GM11168 (cell line): ENCODE data around the gene CACNA2D3.

Experiments
- in situ Hi-C: fragments of 300-500 bp; cut with MboI; formaldehyde crosslinking; loops from one replicate; pipeline ENCODE4 v1.12.0; 2022; ENCODE audit warnings: low sequenced_read_pairs; ENCODE audit not compliant: unreplicated experiment

CACNA2D3 gene

DNA sequence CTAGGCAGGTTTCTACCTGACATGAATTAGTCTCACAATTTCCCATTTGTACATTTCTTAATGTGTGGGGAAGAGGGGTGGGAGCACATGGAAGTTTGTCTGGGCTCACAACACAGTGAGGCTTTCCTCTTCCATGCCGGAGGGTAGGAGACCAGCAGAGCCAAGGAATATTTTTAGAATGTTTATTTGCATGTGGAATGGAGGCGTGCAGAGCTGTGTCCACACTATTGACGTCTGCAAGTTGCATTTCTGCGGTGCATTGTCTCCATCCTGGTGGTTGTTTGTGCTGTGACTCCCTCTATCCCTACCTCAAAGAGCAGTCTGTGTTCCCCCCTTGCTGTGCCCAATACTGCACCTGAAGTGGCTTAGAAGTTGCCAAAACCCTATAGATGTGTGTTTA is 908.6 kb downstream of the CACNA2D3 start:
- in situ Hi-C loops, result no loop called here

DNA sequence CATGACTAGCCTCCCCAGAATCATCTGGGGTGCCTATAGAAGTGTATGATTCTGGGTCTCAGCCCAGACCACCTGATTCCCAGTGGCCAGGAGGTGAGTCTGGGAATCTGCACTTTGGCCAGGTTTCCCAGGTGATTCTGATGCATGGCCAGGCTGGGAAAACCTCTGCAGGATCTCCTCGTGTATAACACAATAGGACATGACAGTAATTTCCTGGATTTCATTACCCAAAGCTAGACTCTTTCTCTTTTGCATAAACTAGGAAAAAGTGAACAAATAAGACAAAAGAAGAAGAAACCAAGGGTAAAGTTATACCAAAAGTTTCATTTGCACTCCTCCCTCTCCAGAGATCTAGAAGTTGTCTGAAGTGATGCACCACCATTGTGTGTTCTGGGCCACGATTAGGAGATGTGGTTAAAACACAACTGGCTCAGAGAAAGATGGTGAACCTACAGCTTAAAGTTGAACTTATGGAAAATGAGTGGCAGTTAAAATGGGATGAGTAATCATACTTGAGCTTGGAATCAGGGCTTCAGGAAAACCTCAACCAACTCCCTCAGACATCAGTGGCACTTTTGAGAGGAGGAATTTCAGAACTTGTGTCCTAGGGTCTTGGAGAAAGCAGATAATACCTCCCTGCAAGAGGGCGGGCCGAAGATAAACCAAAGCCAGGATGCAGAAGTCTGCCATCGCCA is 914.7 kb downstream of the CACNA2D3 start:
- in situ Hi-C loops, result no loop called here

DNA sequence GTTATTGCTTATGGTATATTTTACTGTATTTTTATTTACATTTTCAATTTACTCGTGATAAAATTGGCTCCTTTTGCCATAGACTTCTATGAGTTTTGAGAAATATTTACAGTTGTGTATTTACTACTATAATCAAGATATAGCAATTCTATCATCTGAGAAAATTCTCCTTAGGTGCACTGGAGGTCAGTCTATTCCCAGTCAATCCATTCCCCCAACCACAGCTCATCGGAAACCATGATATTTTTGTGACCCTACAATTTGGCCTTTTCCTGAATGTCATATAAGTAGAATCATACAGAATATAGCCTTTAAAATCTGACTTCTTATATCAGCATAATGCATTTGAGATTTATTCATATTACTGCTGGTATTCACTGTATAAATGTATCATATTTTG is 920.2 kb downstream of the CACNA2D3 start:
- in situ Hi-C loops, result no loop called here

DNA sequence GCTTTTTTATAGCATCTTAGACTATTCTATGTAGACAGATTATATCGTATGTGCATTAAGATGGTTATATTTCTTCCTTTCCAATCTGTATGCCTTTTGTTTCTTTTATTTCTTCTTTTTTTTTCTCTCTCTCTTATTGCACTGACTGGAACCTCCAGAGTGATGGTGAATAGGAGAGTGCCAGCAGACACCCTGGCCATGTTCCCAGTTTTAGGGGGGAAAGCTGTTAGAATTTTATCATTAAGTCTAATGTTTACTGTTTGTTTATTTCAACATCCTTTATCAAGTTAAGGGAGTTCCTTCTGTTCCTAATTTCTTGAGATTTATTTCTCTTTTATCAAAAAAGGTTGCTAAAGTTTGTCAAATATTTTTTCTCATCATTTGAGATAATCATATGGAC is 922.1 kb downstream of the CACNA2D3 start:
- in situ Hi-C loops, result no loop called here

DNA sequence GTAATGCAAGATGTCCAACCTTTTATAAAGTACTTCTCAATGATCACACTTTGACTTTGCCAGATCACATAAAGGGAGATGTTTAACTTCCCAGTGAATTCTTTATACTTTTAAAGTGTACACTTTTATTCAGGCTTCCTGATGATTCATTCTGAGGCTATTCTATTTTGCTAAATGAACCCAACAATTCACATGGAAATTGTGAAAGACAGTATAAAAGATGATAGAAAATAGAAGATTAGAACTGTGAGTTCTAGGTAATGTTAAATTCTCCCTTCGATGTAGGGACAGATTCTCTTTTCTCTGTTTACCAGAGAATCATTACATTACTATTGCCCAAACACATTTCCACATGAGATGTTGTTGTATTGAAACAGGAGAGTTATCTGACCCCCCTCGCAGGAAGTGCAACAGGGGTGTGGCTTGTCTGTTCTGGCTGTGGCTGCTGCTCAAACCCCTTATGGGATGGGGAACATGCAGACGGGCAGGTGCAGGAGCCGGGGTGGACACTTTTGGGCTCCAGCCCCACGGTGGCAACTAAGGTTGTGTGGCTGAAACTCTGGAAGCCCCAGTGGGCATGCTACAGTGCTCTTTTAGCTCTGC is 936.8 kb downstream of the CACNA2D3 start:
- in situ Hi-C loops, result no loop called here

DNA sequence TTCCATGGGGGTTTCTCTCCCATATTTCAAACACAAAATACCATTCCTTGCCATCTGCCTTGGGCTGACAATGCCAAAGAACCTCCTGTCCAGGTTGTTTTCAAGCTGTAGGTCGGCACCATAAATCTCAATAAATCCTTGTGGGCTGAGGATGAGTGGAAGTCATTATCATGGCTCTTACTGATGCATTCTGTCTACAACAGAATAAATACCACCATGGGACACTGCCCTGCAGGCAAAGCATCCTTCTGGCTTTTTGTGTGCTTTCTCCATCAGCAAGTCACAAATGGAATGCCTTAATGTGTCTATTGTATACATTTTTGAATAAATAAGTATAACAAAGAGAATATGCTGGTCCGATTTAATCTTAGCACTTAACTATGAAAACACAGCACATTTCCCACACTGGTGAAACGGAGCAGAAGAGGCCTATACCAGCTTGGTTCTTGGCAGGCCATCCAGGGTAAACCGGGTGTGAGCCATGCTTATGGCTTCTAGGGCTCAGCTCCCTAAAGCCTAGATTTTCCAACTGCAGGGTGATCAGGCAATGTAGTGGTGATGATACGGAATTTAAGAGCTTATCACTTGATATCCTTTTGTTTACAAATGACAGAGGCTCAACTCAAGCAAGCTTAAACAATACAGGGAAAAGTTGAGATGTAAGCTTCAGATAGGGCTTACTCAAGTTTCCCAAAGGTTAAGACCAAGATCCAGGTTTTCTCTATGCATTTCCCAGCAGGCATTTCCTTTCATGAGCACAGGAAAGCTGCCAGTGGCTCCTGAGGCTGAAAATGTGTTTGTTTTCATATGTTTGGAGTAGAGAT is 938.8 kb downstream of the CACNA2D3 start:
- in situ Hi-C loops, result no loop called here

DNA sequence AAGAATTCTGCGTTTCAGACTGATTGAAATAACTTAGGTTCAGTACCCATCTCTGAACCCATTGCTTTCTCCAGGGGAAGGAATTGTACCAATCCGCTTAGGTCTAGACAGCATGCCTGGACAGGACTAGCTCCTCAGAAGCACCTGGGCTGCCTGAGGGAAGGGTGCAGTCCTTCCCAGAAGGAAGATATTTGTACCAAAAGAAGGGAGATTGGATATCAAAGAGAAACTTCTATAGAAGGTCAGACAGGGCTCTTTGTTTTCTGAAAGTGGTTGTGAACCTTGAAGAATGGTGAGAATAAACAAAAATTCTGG is 939.3 kb downstream of the CACNA2D3 start:
- in situ Hi-C loops, result no loop called here

DNA sequence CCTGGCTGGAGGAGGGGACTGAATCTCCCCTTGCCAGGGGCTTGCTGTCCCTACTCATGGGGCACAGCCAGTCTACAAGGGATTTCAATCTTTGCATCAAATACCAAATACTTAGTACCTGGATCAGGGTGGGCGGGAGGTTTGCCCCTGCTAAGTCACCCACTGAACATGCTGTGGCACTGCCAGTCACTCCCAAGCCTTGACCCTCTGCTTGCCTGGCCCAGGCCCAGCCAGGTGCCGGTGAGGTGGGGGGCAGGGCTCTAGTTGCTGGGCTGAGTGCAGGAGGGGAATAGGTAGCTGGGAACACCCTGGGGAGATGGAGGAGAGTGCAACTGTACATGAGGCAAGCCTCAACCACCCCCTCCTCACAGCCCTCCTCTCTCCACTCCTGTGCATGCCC is 941.8 kb downstream of the CACNA2D3 start:
- in situ Hi-C loops, result no loop called here

DNA sequence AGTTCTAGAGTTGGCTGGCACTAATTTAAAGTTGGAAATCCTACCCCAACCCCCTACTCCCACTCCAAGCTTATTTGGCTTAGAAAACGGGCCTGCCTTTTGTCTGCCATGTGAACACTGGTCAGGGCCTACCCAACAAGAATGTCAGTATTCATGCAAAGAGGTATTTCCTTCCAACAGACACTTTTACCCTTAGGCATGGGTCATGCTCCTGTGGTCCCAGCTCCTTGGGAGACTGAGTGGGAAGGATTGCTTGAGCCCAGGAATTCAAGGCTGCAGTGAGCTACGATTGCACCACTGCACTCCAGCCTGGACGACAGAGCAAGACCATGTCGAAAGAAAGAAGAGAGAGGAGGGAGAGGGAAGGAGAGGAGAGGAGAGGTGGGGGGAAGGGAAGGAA is 943.0 kb downstream of the CACNA2D3 start:
- in situ Hi-C loops, result no loop called here

DNA sequence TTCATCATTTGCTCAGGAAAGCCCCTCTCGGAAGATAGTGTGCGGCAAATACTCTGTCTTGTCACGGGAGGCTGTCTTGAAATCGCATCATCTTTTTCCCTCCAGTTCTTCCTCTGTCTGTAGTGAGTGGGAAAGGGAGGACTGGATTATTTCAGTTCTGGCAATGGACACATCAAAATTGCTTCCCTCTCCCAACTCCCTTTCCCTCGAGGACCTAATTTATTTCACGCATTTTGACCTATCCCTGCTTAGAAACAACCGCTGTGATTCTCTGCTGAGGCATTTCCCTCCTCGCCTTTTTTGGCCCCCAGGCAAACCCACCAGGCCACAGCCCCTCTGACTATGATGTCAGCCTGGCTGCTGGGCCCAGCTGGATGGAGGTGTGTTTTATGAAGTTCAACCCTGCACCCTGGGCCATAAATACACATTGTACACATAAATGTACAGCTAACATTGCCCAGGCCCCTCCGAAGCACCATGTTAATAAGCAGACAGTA is 944.2 kb downstream of the CACNA2D3 start:
- in situ Hi-C loops, result no loop called here

DNA sequence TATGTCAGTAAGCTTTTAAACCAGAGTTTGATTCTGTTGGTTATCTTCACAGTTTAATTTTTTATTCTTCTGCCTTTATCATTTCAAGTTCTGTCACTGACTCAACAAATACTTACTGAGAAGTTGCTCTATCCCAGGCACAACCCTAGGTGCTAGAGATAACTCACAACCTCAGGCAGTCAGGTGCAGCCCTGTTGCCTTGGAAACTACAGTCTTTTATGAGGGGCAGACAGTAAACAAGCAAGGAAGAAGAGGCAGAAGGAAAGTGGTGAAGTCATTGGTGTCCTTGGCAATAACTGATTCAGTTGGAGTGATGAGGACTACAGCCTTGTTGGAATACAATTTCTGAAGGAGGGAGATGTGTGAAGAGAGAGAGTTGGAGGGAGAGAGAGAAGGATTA is 947.6 kb downstream of the CACNA2D3 start:
- in situ Hi-C loops, result no loop called here

DNA sequence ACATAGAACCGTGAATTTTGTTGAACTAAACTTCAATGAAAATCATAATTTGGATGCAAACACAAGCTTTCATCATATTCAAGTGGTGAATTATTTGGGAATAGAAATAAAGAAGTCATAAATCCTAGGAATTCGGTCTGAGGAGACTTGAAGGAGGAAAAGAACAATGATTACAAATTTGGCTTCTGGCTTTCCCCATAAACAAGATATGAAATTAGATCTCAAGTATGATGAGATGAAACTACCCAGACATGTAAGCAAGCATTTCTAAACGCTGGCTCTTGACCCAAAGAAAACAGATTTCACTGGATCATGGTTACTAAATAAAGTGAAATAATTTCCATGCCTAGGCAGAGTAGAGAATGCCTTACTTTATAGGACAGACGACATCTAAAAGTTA is 952.4 kb downstream of the CACNA2D3 start:
- in situ Hi-C loops, result no loop called here

DNA sequence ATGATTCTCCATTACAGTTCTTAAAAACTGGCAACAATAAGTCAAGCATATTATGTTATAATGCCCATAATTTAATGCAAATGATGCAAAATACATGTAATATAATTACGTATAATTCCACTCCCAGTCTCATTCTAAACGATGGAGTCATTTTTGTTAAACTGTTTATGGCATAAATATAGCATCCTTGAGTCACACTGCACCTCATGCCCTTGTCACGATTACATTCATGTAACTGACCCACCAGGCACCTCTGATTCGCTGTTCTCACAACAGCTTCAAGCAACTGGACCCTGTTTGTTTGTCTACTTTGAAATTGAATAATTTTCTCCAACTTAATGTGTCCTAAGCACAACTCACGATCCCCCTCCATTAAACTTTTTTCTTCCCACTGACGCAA is 953.5 kb downstream of the CACNA2D3 start:
- in situ Hi-C loops, result no loop called here

DNA sequence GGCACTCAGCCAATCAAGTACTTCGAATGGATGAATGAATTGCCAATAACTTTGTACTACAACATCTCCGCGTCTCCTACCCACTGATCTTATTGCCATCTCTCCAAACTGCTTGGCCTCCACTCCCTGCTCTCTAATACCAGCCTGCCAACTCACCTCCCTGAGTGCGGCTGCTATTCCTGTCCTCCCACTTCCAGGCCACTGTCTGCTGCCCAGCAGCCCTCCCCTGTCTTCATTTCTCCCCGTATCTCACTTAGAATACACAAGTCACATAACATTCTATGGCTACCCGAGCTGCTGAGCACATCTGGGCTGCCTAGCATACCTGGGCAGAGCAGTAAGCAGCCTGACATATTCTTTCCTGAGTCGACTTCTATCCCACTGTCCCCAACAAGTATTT is 955.4 kb downstream of the CACNA2D3 start:
- in situ Hi-C loops, result no loop called here

DNA sequence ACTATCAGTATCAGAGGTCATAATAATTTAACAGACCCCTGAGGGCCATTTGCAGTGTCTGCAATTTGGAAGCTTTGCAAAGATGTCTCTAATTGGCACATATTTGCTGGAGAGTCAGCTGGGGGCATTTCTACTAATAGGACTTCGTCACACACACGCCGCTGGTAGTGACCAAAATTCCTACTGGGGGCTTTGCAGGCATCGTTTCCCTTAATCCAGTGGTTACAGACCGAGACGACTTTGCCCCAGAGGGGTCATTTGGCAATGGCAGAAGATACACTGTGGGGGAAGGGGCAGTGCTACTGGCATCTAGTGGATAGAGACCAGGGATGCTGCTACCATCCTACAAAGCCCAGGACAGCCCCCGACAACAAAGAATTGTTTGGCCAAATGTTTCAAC is 956.5 kb downstream of the CACNA2D3 start:
- in situ Hi-C loops, result no loop called here

DNA sequence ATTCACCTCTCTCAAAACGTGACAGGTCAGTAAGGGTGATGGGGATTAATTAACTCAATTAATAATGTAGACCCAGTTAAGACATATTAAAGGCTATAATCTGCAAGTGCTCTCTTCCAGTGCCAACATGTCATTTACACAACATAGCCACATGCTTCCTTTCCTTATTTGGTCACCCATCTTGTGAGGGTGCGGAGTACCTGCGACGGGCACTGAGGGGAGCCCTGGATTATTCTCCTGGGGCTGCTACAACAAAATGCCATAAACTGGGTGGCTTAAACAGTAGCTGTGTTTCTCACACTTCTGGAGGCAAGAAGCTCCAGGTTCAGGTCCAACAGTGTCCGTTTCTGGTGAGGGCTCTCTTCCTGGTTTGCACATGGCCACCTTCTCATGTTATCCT is 962.9 kb downstream of the CACNA2D3 start:
- in situ Hi-C loops, result no loop called here

DNA sequence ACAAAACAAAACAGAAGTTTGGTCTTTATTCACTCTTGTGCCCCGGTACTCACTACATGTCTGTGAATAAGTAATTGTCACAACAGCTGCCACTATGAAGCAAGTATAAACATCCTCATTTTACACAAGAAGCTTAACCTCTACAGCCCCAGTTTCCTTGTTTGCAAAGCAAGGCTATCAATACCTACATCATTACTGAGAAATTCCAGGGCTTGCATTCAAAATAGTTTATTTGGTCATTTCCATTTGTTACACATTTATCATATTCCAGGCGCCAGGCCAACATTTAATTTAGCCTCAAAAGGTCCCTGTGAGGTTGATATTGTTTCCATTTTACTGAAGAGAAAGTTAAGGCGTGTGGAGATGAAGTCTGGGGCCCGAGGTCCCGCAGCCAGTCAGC is 966.9 kb downstream of the CACNA2D3 start:
- in situ Hi-C loops, result no loop called here

DNA sequence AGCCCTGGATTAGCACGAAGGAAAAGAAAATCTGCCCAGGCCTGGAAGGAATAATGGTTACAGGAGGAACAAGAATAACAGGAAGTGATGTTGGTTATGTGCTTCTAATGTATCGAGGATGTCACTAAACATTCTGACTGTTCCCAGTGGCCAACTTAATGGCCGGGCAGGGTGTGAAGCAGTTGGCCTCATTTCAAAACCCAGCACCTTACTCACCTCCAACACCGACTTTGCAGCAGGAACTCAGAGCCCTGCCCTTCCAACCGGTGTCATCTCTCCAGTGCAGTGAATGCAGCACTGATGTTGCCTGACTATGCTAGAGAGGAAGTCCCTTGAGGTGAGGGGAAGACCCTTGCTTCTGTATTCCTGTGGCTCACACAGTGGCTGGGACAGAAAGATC is 967.9 kb downstream of the CACNA2D3 start:
- in situ Hi-C loops, result no loop called here

DNA sequence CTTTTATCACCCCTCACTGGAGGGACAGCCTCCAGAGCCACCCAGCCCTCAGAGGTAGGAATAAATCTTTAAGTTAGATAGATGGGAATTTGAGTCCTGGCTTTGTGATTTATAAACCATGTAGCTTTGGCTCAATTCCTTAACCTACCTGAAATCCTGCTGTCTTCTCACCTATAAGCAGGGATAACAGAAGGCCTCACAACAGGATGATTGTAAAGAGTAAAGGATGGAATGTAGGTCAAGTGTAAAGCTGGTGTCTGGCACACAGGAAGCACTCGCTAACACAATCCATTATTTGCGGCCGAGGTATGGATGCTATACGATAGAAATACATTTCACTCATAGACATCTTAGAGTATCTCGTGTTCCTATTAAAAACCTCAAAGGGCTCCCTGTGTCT is 968.4 kb downstream of the CACNA2D3 start:
- in situ Hi-C loops, result no loop called here

DNA sequence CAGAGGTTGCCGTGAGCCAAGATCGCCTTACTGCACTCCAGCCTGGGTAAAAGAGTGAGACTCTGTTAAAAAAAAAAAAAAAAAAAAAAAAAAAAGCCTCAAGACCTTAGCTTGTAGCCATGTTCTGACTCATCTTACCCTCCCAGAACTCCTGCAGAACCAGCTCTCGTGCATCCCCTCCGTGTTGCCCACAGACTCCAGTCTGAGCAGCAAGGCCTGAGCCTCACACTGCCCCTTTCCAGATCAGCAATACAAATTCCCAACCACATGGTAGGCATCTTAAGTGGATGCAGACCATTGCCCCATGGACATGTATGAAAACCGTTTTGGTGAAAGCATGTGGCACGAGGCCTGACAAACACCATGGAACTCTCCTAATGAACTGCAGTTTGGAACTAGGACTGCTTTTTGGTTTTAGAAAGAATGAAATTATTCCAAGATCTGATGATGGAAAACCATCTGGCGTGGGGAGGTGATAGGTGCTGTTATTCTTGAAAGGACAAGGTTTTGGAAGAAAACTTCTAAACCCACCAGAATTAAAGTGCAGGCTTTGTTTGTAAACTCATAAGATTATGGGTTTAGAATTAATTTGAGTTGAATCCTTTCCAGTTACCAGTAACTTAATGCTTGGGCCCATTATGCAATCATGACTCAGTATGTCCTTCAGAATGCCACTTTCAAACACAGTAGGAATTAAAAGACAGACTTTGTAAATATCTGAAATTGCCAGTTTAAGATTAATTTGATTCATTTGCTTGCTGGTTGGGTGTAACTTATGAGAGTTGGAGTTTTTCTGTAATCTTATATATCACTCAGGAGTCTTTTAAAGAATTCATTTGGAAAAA is 969.3 kb downstream of the CACNA2D3 start:
- in situ Hi-C loops, result no loop called here

DNA sequence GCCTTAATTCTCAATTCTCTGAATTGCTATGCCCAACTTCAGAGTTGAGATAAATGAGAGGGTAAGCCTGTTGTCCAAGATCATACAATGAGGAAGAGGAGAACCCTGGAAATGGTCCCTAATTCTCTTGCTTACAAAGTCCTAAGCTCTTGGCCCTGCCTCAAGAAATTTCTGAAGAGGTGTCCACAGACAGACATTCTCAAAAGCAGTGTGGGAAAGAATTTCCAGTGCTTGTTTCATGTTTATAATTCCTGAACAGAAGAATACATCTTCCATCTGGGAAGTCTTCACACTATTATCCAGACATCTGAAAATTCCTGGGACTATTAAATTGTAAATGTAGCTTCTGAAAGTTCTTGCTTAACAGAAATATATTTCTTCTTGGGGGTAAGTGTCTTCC is 972.3 kb downstream of the CACNA2D3 start:
- in situ Hi-C loops, result no loop called here
